SK-N-SH (cell line): ENCODE data around the gene POT1. TPM values are rescaled to one million over a fixed set of nuclear protein-coding genes. Genes with fewer than 3 reads are reported as not detected.

ENCODE experiments used
- CTCF ChIA-PET: fragments of 300-600, 350-600 bp; formaldehyde crosslinking; extraction: SDS; loops from one replicate; lab custom pipeline; 2021; lab: Yijun Ruan, JAX
- POLR2A ChIA-PET: fragments of 350-600 bp; sonication (Branson Sonifier 250); formaldehyde crosslinking; extraction: SDS; loops from one replicate; lab custom pipeline; 2020; ENCODE audit warnings: antibody characterized with exemption, inconsistent platforms; lab: Yijun Ruan, JAX
- DNase-seq: peaks from one replicate; pipeline ENCODE4 v3.0.0; 2012
- H2AFZ ChIP-seq: fragments of 200-600 bp; sonication (generic); 2 replicates; pipeline ENCODE4 v1.8.1; 2016; ENCODE audit warnings: antibody characterized with exemption, mild to moderate bottlenecking, low read depth
- H3F3A ChIP-seq: fragments of 200-600 bp; sonication (generic); replicated peaks from 2 replicates; pipeline ENCODE3; 2016; ENCODE audit warnings: antibody characterized with exemption, mild to moderate bottlenecking; ENCODE audit not compliant: insufficient read depth
- H3K27ac ChIP-seq, 2 experiments: fragments of 200-500 bp in 1 of 2; fragments of 200-600 bp in 1 of 2; sonication (Bioruptor generic) in 1 of 2; sonication (generic), shearing (Covaris generic) in 1 of 2; 2 replicates each; pipeline versions ENCODE4 v1.5.1 to v1.6.1; 2014 to 2016; ENCODE audit warnings: low read depth in 2 of 2, inconsistent platforms in 1 of 2, low read length in 1 of 2, mild to moderate bottlenecking in 1 of 2, mixed read lengths in 1 of 2
- H3K27me3 ChIP-seq: fragments of 200-600 bp; sonication (generic), shearing (Covaris generic); 2 replicates; pipeline ENCODE4 v1.6.1; 2016; ENCODE audit warnings: mixed run types; ENCODE audit not compliant: insufficient read depth
- H3K36me3 ChIP-seq, 2 experiments: fragments of 200-500 bp in 1 of 2; fragments of 200-600 bp in 1 of 2; sonication (Bioruptor generic) in 1 of 2; sonication (generic) in 1 of 2; replicated peaks in 1 of 2; 2 replicates each; pipeline versions ENCODE3 to v1.5.1; 2014 to 2016; ENCODE audit warnings: low read length in 1 of 2, mild to moderate bottlenecking in 1 of 2; ENCODE audit not compliant: insufficient read depth in 2 of 2, control insufficient read depth in 1 of 2
- H3K4me1 ChIP-seq, 2 experiments: fragments of 200-500 bp in 1 of 2; fragments of 200-600 bp in 1 of 2; sonication (Bioruptor generic) in 1 of 2; sonication (generic), shearing (Covaris generic) in 1 of 2; 2 replicates each; pipeline versions ENCODE4 v1.5.1 to v1.6.1; 2014 to 2016; ENCODE audit warnings: low read depth in 1 of 2, low read length in 1 of 2, mixed run types in 1 of 2; ENCODE audit not compliant: insufficient read depth in 2 of 2, control insufficient read depth in 1 of 2
- H3K4me2 ChIP-seq: fragments of 200-600 bp; sonication (generic), shearing (Covaris generic); 2 replicates; pipeline ENCODE4 v1.6.1; 2017; ENCODE audit warnings: mixed run types
- H3K4me3 ChIP-seq, 2 experiments: fragments of 200-500 bp in 1 of 2; fragments of 200-600 bp in 1 of 2; sonication (Bioruptor generic) in 1 of 2; sonication (generic), shearing (Covaris generic) in 1 of 2; 2 replicates each; pipeline versions ENCODE4 v1.5.1 to v1.8.1; 2014 to 2016; ENCODE audit warnings: low read depth in 2 of 2, inconsistent platforms in 1 of 2, low read length in 1 of 2, mild to moderate bottlenecking in 1 of 2, mixed read lengths in 1 of 2, moderate library complexity in 1 of 2
- H3K79me2 ChIP-seq: fragments of 200-600 bp; sonication (generic); 2 replicates; pipeline ENCODE4 v1.8.1; 2017; ENCODE audit warnings: mild to moderate bottlenecking; ENCODE audit not compliant: insufficient read depth
- H3K9ac ChIP-seq: fragments of 200-600 bp; sonication (generic); 2 replicates; pipeline ENCODE4 v1.6.1; 2017; ENCODE audit warnings: mixed run types
- H3K9me2 ChIP-seq: fragments of 200-600 bp; sonication (generic); 2 replicates; pipeline ENCODE4 v1.6.1; 2017; ENCODE audit warnings: mixed run types
- H3K9me3 ChIP-seq: fragments of 200-600 bp; sonication (generic); 2 replicates; pipeline ENCODE4 v1.6.1; 2017; ENCODE audit warnings: mixed run types, mild to moderate bottlenecking, moderate library complexity
- H4K20me1 ChIP-seq: fragments of 200-600 bp; sonication (generic); 2 replicates; pipeline ENCODE4 v1.6.1; 2017; ENCODE audit warnings: mild to moderate bottlenecking, mixed run types; ENCODE audit not compliant: insufficient read depth
- CHD2 ChIP-seq: fragments of 150-350 bp; IDR thresholded peaks from 2 replicates; pipeline ENCODE4 v1.6.1; 2018; ENCODE audit warnings: low read length; ENCODE audit not compliant: partially characterized antibody
- CTCF ChIP-seq: fragments of 200-600 bp; sonication (generic); IDR thresholded peaks from 2 replicates; pipeline ENCODE4 v1.6.1; 2017; ENCODE audit warnings: antibody characterized with exemption, mild to moderate bottlenecking, moderate library complexity
- EP300 ChIP-seq, 2 experiments: IDR thresholded peaks; 2 replicates each; pipeline versions ENCODE4 v1.4.0 to v1.6.1; 2012; ENCODE audit warnings: borderline replicate concordance in 1 of 2, low read depth in 1 of 2, low read length in 1 of 2
- FOSL2 ChIP-seq: IDR thresholded peaks from 2 replicates; pipeline ENCODE4 v1.4.0; 2012; ENCODE audit warnings: low read depth, mild to moderate bottlenecking, moderate library complexity, borderline replicate concordance
- GABPA ChIP-seq: IDR thresholded peaks from 2 replicates; pipeline ENCODE4 v1.4.0; 2012; ENCODE audit warnings: low read depth, mild to moderate bottlenecking
- JUND ChIP-seq: IDR thresholded peaks from 2 replicates; pipeline ENCODE4 v1.4.0; 2012
- MXI1 ChIP-seq: IDR thresholded peaks from 2 replicates; pipeline ENCODE4 v1.6.1; 2012; ENCODE audit warnings: mild to moderate bottlenecking, low read depth, low read length, improper control_type of control experiment
- NRF1 ChIP-seq: IDR thresholded peaks from 2 replicates; pipeline ENCODE4 v1.6.1; 2012; ENCODE audit warnings: low read depth, mild to moderate bottlenecking, low read length
- RCOR1 ChIP-seq: fragments of 150-350 bp; IDR thresholded peaks from 2 replicates; pipeline ENCODE4 v1.6.1; 2017; ENCODE audit warnings: antibody characterized with exemption, low read length
- TAF1 ChIP-seq: IDR thresholded peaks from 2 replicates; pipeline ENCODE4 v1.6.1; 2012; ENCODE audit warnings: low read depth, mild to moderate bottlenecking, low read length, moderate library complexity, borderline replicate concordance
- TEAD4 ChIP-seq: IDR thresholded peaks from 2 replicates; pipeline ENCODE4 v1.4.0; 2012; ENCODE audit warnings: mild to moderate bottlenecking, borderline replicate concordance; ENCODE audit not compliant: insufficient read depth
- USF1 ChIP-seq: IDR thresholded peaks from 2 replicates; pipeline ENCODE4 v1.4.0; 2012; ENCODE audit warnings: low read depth, borderline replicate concordance
- YY1 ChIP-seq: IDR thresholded peaks from 2 replicates; pipeline ENCODE4 v1.4.0; 2012; ENCODE audit warnings: low read depth, mild to moderate bottlenecking
- WGBS: methylation state at CpG from one replicate; pipeline ENCODE4 v1.1.6; 2017; ENCODE audit warnings: low lambda C conversion rate; 5-methylcytosine and 5-hydroxymethylcytosine counted together
- polyA plus RNA-seq, 3 experiments: library from polyadenylated mRNA; depleted of rRNA; stranded (reverse); fragments of >200 nt; gene quantifications; 2 replicates each; pipeline ENCODE4 v1.2.3, GENCODE V29; 2012
- TF ChIP-seq, protein P1 (sequence below): IDR thresholded peaks from 2 replicates; pipeline ENCODE4 v1.4.0; 2012; ENCODE audit warnings: low read depth
- TF ChIP-seq, protein P2 (sequence below): IDR thresholded peaks from 2 replicates; pipeline ENCODE4 v1.4.0; 2012; ENCODE audit warnings: low read depth, borderline replicate concordance

POT1 gene
- polyA plus RNA-seq, 1 of the 3 experiments (the other 2 are of a cell fraction) = 18.1 TPM

GRCh38 chr7:124790645-124791044, 139.0 kb downstream of the POT1 start:
- no peaks in the 10 kb centered on the region for H3K9me3 ChIP-seq
- no peak overlapping the region for H2AFZ ChIP-seq
- H3K79me2 ChIP-seq = no peaks in the 10 kb centered on the region
- H3K36me3 ChIP-seq = no peaks in the 10 kb centered on the region
- no peaks in the 10 kb centered on the region for H3F3A ChIP-seq
- 52% methylated on average over 6 of the region's 6 CpGs for WGBS
- POLR2A ChIA-PET = no interaction called here
- H3K4me2 ChIP-seq = no peak overlapping the region
- H3K27ac ChIP-seq = no peak overlapping the region
- CTCF ChIA-PET = interaction anchor here (0.6 to 2.7 kb wide), 7 partner anchors 33 to 919 kb away, joined by 3 to 11 read pairs (median 3); no protein-coding TSS in a partner anchor
- H3K9me2 ChIP-seq = 0 out of 2 replicates have a peak, but pooled peaks cover 1% of the 10 kb centered on the region
- no peaks in the 10 kb centered on the region for H4K20me1 ChIP-seq
- no peak for DNase-seq
- no peak overlapping the region for H3K9ac ChIP-seq
- H3K4me3 ChIP-seq = no peak overlapping the region
- TF ChIP-seq MXI1 (no peak), EP300 (IDR thresholded peaks at IDR 0.05; ENCODE audit: borderline replicate concordance in 1 of 2, low read depth in 1 of 2, low read length in 1 of 2) (no peak), JUND (no peak), YY1 (no peak), RCOR1 (no peak), TAF1 (no peak), CHD2 (no peak), USF1 (no peak), TEAD4 (no peak), NRF1 (no peak), CTCF (no peak), FOSL2 (no peak), GABPA (no peak)
- TF ChIP-seq, protein P1, sequence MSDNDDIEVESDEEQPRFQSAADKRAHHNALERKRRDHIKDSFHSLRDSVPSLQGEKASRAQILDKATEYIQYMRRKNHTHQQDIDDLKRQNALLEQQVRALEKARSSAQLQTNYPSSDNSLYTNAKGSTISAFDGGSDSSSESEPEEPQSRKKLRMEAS = no peak
- TF ChIP-seq, protein P2, sequence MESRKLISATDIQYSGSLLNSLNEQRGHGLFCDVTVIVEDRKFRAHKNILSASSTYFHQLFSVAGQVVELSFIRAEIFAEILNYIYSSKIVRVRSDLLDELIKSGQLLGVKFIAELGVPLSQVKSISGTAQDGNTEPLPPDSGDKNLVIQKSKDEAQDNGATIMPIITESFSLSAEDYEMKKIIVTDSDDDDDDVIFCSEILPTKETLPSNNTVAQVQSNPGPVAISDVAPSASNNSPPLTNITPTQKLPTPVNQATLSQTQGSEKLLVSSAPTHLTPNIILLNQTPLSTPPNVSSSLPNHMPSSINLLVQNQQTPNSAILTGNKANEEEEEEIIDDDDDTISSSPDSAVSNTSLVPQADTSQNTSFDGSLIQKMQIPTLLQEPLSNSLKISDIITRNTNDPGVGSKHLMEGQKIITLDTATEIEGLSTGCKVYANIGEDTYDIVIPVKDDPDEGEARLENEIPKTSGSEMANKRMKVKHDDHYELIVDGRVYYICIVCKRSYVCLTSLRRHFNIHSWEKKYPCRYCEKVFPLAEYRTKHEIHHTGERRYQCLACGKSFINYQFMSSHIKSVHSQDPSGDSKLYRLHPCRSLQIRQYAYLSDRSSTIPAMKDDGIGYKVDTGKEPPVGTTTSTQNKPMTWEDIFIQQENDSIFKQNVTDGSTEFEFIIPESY = no peak
- H3K27me3 ChIP-seq = no peaks in the 10 kb centered on the region
- peaks cover 0 to 5% of the 10 kb centered on the region in 2 experiments; a peak in 2 of 4 replicates for H3K4me1 ChIP-seq
